ENCODE results near the gene ELP4. TPM values are rescaled to one million over a fixed set of nuclear protein-coding genes. Genes with fewer than 3 reads are reported as not detected.

Gene ELP4
- polyA plus RNA-seq, 2 of the 4 experiments (the other 2 are of a cell fraction), result 16.9 to 26.0 TPM

- CTCF ChIA-PET, result interaction anchor here (0.9 kb wide), 1 partner anchor 8 kb away, joined by 4 read pairs; no protein-coding TSS in a partner anchor
- no peak overlapping the region for H3K4me2 ChIP-seq
- WGBS (ENCODE audit: missing lambda C conversion rate), result 89% methylated on average over 62 of the region's 63 CpGs
- DNase-seq (ENCODE audit: low read depth in 1 of 2, low spot score in 1 of 2) (no peak), FAIRE-seq (no peak), ATAC-seq (no peak)
- H3K4me1 ChIP-seq, result no peaks in the 10 kb centered on the region
- H3K4me3 ChIP-seq, result no peak overlapping the region
- POLR2A ChIA-PET, result no interaction called here
- TF ChIP-seq JUN (IDR thresholded peaks at IDR 0.05), result no peak
- TF ChIP-seq MAFK (IDR thresholded peaks at IDR 0.05; ENCODE audit: partially characterized antibody), result no peak
- no peak for TF ChIP-seq POLR2AphosphoS2 (conservative IDR thresholded peaks at IDR 0.05; ENCODE audit: low read length)
- no peak for TF ChIP-seq HEYL (CRISPR knock-in tag; IDR thresholded peaks at IDR 0.05)
- no peak for TF ChIP-seq CHD2 (IDR thresholded peaks at IDR 0.05; ENCODE audit: low read length, partially characterized antibody)
- no peak for TF ChIP-seq ELK1 (IDR thresholded peaks at IDR 0.05; ENCODE audit: low read depth, low read length)
- no peak for TF ChIP-seq HOXB13 (CRISPR knock-in tag; IDR thresholded peaks at IDR 0.05; ENCODE audit: low read depth)
- no peak for TF ChIP-seq TFCP2L1 (CRISPR knock-in tag; IDR thresholded peaks at IDR 0.05)
- no peaks in the 10 kb centered on the region for H3K9me3 ChIP-seq
- H3K27ac ChIP-seq, result no peak overlapping the region
These were observed 303.1 kb downstream of the ELP4 start for GRCh38 chr11:31812383-31813381.

DNA sequence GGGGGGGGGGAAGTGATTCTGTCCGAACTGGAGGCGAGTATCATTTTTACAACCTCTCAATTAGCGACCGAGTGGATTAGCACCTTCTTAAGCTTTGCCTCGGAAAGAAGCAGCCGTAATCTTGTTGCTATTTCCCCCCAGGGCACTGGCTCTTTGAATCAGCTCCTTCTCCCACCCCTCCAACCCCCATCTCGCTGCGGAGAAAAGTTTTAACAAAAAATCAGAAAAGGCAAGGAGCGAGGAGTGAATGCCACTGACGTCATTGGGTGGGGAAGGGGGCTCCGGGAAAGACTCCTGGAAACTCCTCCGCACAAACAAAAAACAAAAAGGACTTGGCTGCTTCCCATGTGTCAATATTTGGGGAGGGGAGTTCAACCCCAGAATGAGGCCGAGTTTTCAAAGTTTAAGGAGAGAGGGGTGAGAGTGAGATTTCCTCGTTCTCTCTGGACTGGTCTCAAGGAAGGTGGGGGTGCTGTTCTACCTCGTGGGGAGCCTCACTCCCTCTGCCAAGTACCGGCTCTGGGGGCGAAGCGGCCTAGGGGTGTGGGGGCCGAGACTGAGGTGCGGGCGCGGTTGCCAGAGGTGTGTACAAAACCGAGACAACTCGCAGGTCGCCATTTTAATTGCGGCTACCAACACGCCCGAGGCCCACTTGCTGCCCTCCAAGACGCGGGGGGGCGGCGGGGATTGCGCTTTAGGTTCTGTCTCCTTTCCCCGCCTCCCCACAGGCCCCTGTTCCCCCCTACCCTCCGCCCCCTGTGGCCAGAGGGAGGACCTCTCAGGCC, 304.0 kb downstream of the ELP4 start:
- ChIA-PET POLR2A (no interaction called here), CTCF (no interaction called here)
- Histone ChIP-seq H3K9me3 (no peaks in the 10 kb centered on the region), H3K4me1 (no peaks in the 10 kb centered on the region), H3K27ac (no peak overlapping the region), H3K4me2 (no peak overlapping the region), H3K4me3 (no peak overlapping the region)
- ATAC-seq (no peak), FAIRE-seq (no peak), DNase-seq (ENCODE audit: low read depth in 1 of 2, low spot score in 1 of 2) (no peak)
- 69% methylated on average over 33 of the region's 35 CpGs for WGBS (ENCODE audit: missing lambda C conversion rate)
- TF ChIP-seq EHF (CRISPR knock-in tag; IDR thresholded peaks at IDR 0.05), result no peak
- TF ChIP-seq POLR2AphosphoS2 (conservative IDR thresholded peaks at IDR 0.05; ENCODE audit: low read length), result no peak
- TF ChIP-seq KDM1A (IDR thresholded peaks at IDR 0.05; ENCODE audit: low read depth), result no peak
- TF ChIP-seq, protein P1, sequence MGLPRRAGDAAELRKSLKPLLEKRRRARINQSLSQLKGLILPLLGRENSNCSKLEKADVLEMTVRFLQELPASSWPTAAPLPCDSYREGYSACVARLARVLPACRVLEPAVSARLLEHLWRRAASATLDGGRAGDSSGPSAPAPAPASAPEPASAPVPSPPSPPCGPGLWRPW (IDR thresholded peaks at IDR 0.05), result no peak
- TF ChIP-seq ESRRA (IDR thresholded peaks at IDR 0.05; ENCODE audit: borderline replicate concordance, low read length), result no peak
- TF ChIP-seq PHF8 (IDR thresholded peaks at IDR 0.05; ENCODE audit: borderline replicate concordance, low read depth), result no peak
- no peak for TF ChIP-seq ATOH8 (CRISPR knock-in tag; IDR thresholded peaks at IDR 0.05; ENCODE audit: low read depth)
- TF ChIP-seq NFE2L2 (conservative IDR thresholded peaks at IDR 0.05; ENCODE audit: low read length), result no peak
- no peak for TF ChIP-seq SMC3 (IDR thresholded peaks at IDR 0.05)
- TF ChIP-seq JUN (IDR thresholded peaks at IDR 0.05), result no peak

DNA sequence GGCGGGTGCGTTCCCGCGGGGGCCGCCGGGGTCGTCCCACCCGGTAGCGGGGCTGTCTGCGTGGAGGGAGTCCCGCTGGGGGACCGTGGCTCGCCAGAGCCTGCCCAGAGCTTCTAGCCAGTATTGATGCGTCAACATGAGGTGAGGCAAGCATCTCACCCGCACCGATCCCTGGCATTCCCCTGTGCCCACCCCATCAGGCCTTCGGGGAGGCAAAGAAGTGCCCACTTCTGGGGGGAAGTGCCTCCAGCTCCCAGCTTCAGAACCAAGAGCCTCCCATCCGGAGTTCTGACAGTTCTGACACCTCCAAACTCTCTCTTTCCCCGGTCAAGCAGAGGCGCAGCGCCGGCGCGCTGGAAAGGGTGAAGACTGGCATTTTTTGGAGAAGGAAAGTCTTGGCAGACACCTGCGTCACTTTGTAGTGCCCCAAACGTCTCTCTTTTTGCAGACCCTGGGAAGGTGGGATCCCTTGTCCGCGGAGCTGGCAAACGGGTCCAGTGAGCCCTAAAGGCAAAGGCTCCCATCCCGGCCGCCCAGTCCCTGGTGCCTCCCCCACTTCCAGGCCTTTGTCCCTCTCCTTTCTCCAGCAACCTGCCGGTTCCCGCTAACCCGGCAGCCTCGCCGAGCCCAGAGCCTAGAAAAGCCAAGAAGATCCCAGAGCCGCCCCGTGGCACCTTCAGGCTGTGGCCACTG, 304.8 kb downstream of the ELP4 start:
- Histone ChIP-seq H3K27ac (no peak overlapping the region), H3K9me3 (no peaks in the 10 kb centered on the region), H3K4me1 (no peaks in the 10 kb centered on the region), H3K4me3 (no peak overlapping the region), H3K4me2 (no peak overlapping the region)
- POLR2A ChIA-PET, result no interaction called here
- no peak for DNase-seq (ENCODE audit: low read depth in 1 of 2, low spot score in 1 of 2)
- ATAC-seq, result no peak
- no peak for FAIRE-seq
- CTCF ChIA-PET, result no interaction called here
- WGBS (ENCODE audit: missing lambda C conversion rate), result 82% methylated on average over 24 of the region's 38 CpGs
- TF ChIP-seq JUN (IDR thresholded peaks at IDR 0.05) (no peak), ESRRA (IDR thresholded peaks at IDR 0.05; ENCODE audit: borderline replicate concordance, low read length) (no peak), HOXA7 (CRISPR knock-in tag; IDR thresholded peaks at IDR 0.05) (no peak), REST (IDR thresholded peaks at IDR 0.05) (no peak), GATA3 (IDR thresholded peaks at IDR 0.05; ENCODE audit: borderline replicate concordance) (no peak)
- TF ChIP-seq, protein P2, sequence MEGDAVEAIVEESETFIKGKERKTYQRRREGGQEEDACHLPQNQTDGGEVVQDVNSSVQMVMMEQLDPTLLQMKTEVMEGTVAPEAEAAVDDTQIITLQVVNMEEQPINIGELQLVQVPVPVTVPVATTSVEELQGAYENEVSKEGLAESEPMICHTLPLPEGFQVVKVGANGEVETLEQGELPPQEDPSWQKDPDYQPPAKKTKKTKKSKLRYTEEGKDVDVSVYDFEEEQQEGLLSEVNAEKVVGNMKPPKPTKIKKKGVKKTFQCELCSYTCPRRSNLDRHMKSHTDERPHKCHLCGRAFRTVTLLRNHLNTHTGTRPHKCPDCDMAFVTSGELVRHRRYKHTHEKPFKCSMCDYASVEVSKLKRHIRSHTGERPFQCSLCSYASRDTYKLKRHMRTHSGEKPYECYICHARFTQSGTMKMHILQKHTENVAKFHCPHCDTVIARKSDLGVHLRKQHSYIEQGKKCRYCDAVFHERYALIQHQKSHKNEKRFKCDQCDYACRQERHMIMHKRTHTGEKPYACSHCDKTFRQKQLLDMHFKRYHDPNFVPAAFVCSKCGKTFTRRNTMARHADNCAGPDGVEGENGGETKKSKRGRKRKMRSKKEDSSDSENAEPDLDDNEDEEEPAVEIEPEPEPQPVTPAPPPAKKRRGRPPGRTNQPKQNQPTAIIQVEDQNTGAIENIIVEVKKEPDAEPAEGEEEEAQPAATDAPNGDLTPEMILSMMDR (IDR thresholded peaks at IDR 0.05), result no peak

Measured in A549 (cell line).